ENCODE measurements around the gene ATRN. TPM values are rescaled to one million over a fixed set of nuclear protein-coding genes. Genes with fewer than 3 reads are reported as not detected.

Gene ATRN
- total RNA-seq, 1 experiment from 2014 or later, result 26.1 TPM

DNA sequence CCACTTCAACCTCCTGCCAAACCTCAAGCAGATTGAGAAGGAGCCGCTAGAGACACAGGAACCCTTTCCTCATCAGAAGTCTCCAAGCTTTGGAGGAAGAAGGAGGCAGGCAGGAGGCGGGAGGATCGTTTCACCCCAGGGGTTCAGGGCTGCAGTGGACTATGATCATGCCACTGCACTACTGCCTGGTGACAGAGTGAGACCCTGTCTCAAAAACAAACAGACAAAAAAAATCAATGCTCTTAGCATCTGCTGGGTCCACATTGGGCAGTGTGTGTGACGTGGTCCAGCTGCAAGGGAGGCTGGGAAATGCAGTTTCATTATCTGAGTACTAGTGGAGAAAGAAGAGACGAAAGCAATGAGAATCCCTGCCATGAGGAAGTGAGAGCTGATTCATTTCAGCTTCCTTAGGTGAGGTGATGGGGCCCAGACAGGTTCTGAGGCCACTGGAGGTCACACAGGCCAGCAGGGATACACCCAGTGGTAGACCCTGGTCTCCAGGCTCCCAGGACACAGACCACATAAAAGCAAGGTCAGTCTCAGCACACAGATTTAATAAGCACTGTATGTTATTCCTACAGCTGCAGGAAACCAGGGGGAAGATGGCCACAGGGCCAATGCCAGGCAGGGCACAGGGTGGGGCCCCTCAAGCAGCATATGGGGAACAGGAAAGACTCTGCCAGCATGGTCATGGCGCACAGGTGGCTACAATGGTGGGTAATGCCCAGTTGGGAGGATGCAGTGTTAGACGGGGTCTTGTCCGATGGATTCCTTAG, 188.1 kb downstream of the ATRN start:
- TF ChIP-seq EZH2phosphoT487 (IDR thresholded peaks at IDR 0.05; ENCODE audit: borderline replicate concordance, low read length), result no peak
- TF ChIP-seq, protein P1, sequence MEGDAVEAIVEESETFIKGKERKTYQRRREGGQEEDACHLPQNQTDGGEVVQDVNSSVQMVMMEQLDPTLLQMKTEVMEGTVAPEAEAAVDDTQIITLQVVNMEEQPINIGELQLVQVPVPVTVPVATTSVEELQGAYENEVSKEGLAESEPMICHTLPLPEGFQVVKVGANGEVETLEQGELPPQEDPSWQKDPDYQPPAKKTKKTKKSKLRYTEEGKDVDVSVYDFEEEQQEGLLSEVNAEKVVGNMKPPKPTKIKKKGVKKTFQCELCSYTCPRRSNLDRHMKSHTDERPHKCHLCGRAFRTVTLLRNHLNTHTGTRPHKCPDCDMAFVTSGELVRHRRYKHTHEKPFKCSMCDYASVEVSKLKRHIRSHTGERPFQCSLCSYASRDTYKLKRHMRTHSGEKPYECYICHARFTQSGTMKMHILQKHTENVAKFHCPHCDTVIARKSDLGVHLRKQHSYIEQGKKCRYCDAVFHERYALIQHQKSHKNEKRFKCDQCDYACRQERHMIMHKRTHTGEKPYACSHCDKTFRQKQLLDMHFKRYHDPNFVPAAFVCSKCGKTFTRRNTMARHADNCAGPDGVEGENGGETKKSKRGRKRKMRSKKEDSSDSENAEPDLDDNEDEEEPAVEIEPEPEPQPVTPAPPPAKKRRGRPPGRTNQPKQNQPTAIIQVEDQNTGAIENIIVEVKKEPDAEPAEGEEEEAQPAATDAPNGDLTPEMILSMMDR (conservative IDR thresholded peaks at IDR 0.05; ENCODE audit: low read depth, low read length), result no peak
- no peak for TF ChIP-seq EZH2 (IDR thresholded peaks at IDR 0.05; ENCODE audit: low read length, unreplicated experiment)
- intact Hi-C loops (cut with micrococcal nuclease), result no loop called here
- no peaks in the 10 kb centered on the region for H3K36me3 ChIP-seq (ENCODE audit: low read depth, low read length)
- no peak for ATAC-seq
- H3K4me3 ChIP-seq (ENCODE audit: low read length), result no peak overlapping the region
- no peak for DNase-seq
- H3K4me2 ChIP-seq (ENCODE audit: low read length), result no peak overlapping the region
- H3K9me3 ChIP-seq (ENCODE audit: low read length), result no peaks in the 10 kb centered on the region
- no peak overlapping the region for H3K27ac ChIP-seq (ENCODE audit: low read length)
- no peaks in the 10 kb centered on the region for H4K20me1 ChIP-seq (ENCODE audit: low read length)
- no peak overlapping the region for H2AFZ ChIP-seq (ENCODE audit: low read length)
- peaks cover 3% of the 10 kb centered on the region; the same call in 1 of the 2 replicates for H3K4me1 ChIP-seq (ENCODE audit: insufficient read depth, low read length)
- no peaks in the 10 kb centered on the region for H3F3A ChIP-seq (ENCODE audit: low read length, unreplicated experiment)
- H3K9ac ChIP-seq (ENCODE audit: low read length), result no peak overlapping the region
- peaks cover 18% of the 10 kb centered on the region for H3K27me3 ChIP-seq (ENCODE audit: low read length)
- no TSS peak for BruUV-seq (replicated peaks)
- no peaks in the 10 kb centered on the region for H3K9me2 ChIP-seq (replicated peaks; ENCODE audit: low read length)
- H3K79me2 ChIP-seq (ENCODE audit: low read length), result no peaks in the 10 kb centered on the region
- ChIA-PET POLR2A (ENCODE audit: unreplicated experiment) (interaction anchor here (0.6 kb wide), 1 partner anchor 1700 kb away, joined by 8 read pairs; no protein-coding TSS in a partner anchor), CTCF (no interaction called here)

DNA sequence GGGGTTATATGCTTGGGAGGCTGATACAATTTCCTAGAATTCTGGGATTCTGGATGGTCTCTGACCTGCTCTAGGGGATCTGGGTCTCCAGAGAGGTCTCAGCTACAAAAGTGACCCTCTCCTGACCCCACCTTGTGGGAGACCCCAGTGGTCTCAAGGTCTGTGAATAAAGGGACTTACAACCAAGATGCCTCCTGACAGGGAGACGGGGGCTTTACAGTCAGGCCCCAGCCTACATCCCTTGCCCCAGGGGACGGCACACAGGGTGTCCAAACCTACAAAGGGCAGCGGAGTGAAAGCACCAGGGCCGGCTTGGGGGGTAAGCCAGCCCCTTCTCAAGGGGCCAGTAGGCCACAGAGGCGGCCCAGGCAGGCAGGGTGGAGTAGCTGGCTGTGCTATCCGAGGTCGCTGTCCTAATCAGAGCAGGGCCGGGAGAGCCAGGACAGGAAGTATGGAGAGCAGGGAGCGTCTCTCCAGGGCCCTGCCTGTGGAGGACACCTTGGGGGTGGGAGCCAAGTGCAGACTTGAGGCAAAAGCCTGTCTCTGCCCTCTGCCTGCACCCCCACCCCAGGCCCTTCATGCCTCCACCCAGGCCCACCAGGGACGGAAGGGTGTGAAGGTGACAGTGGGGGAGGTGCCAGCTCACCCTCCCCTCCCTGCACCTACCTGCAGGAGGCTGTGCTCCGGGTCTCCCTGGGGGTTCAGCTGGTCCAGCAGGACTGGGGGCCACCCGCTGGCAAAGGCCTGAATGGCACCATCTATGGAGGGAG, 188.9 kb downstream of the ATRN start:
- ATAC-seq, result no peak
- Histone ChIP-seq H2AFZ (ENCODE audit: low read length) (no peak overlapping the region), H3K4me3 (ENCODE audit: low read length) (no peak overlapping the region), H4K20me1 (ENCODE audit: low read length) (no peaks in the 10 kb centered on the region), H3K4me2 (ENCODE audit: low read length) (no peak overlapping the region), H3K9me3 (ENCODE audit: low read length) (no peaks in the 10 kb centered on the region), H3K9ac (ENCODE audit: low read length) (no peak overlapping the region), H3F3A (ENCODE audit: low read length, unreplicated experiment) (no peaks in the 10 kb centered on the region), H3K36me3 (ENCODE audit: low read depth, low read length) (no peaks in the 10 kb centered on the region), H3K4me1 (ENCODE audit: insufficient read depth, low read length) (peaks cover 3% of the 10 kb centered on the region; the same call in 1 of the 2 replicates), H3K9me2 (replicated peaks; ENCODE audit: low read length) (no peaks in the 10 kb centered on the region), H3K27ac (ENCODE audit: low read length) (no peak overlapping the region), H3K79me2 (ENCODE audit: low read length) (no peaks in the 10 kb centered on the region), H3K27me3 (ENCODE audit: low read length) (peaks cover 18% of the 10 kb centered on the region)
- no TSS peak for BruUV-seq (replicated peaks)
- ChIA-PET POLR2A (ENCODE audit: unreplicated experiment) (no interaction called here), CTCF (no interaction called here)
- TF ChIP-seq EZH2 (IDR thresholded peaks at IDR 0.05; ENCODE audit: low read length, unreplicated experiment) (no peak), EZH2phosphoT487 (IDR thresholded peaks at IDR 0.05; ENCODE audit: borderline replicate concordance, low read length) (no peak)
- TF ChIP-seq, protein P1 (conservative IDR thresholded peaks at IDR 0.05; ENCODE audit: low read depth, low read length), result no peak
- no peak for DNase-seq
- intact Hi-C loops (cut with micrococcal nuclease), result no loop called here

Measured in PC-3 (cell line).